ENCODE results near the gene BPNT1.

GRCh38 chr1:220093361-220094015 is 3.9 kb upstream of the BPNT1 start:
- TF ChIP-seq CTCF (IDR thresholded peaks at IDR 0.05) (no peak), POLR2A (IDR thresholded peaks at IDR 0.05) (no peak)
